ENCODE measurements around the gene GUCY2C. TPM values are rescaled to one million over a fixed set of nuclear protein-coding genes. Genes with fewer than 3 reads are reported as not detected.

Gene GUCY2C
- total and polyA plus RNA-seq, 2 donors (not counting 3 experiments of a cell fraction or from before 2014, with no cell fraction given), result not detected

GRCh38 chr12:14563046-14563445, 133.4 kb downstream of the GUCY2C start:
- CTCF ChIA-PET, result interaction anchor here (0.7 kb wide), 1 partner anchor 109 kb away, joined by 3 read pairs; no protein-coding TSS in a partner anchor

More at GRCh38 chr12:14563046-14563445, 133.4 kb downstream of the GUCY2C start:
- intact Hi-C loops (cut with micrococcal nuclease), result no loop called here
- TF ChIP-seq, protein P1, sequence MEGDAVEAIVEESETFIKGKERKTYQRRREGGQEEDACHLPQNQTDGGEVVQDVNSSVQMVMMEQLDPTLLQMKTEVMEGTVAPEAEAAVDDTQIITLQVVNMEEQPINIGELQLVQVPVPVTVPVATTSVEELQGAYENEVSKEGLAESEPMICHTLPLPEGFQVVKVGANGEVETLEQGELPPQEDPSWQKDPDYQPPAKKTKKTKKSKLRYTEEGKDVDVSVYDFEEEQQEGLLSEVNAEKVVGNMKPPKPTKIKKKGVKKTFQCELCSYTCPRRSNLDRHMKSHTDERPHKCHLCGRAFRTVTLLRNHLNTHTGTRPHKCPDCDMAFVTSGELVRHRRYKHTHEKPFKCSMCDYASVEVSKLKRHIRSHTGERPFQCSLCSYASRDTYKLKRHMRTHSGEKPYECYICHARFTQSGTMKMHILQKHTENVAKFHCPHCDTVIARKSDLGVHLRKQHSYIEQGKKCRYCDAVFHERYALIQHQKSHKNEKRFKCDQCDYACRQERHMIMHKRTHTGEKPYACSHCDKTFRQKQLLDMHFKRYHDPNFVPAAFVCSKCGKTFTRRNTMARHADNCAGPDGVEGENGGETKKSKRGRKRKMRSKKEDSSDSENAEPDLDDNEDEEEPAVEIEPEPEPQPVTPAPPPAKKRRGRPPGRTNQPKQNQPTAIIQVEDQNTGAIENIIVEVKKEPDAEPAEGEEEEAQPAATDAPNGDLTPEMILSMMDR (IDR thresholded peaks at IDR 0.05; ENCODE audit: extremely low read depth in 1 of 2, insufficient read depth in 1 of 2, low read depth in 1 of 2, low read length in 2 of 2), result no peak
- TF ChIP-seq EZH2 (IDR thresholded peaks at IDR 0.05; ENCODE audit: borderline replicate concordance, low read depth, low read length, severe bottlenecking) (no peak), JUN (IDR thresholded peaks at IDR 0.05; ENCODE audit: borderline replicate concordance, insufficient read depth, insufficient read length, low read depth) (no peak), MAX (IDR thresholded peaks at IDR 0.05; ENCODE audit: insufficient read depth, insufficient read length) (no peak), GATA2 (IDR thresholded peaks at IDR 0.05; ENCODE audit: insufficient read depth, insufficient read length, low read depth, low read length) (no peak), FOS (IDR thresholded peaks at IDR 0.05; ENCODE audit: borderline replicate concordance, insufficient read depth, low read length) (no peak), POLR2A (IDR thresholded peaks at IDR 0.05; ENCODE audit: low read depth, low read length) (no peak), MYC (IDR thresholded peaks at IDR 0.05; ENCODE audit: low read depth, low read length) (no peak), POLR2AphosphoS5 (IDR thresholded peaks at IDR 0.05; ENCODE audit: insufficient read depth, low read depth, low read length) (no peak)
- H3K4me2 ChIP-seq (ENCODE audit: insufficient read depth, low read length), result no peak overlapping the region
- POLR2A ChIA-PET, result no interaction called here
- no peak overlapping the region for H3K27ac ChIP-seq (ENCODE audit: insufficient read depth, low read depth, low read length)
- no peaks in the 10 kb centered on the region for H3K4me1 ChIP-seq (ENCODE audit: control insufficient read depth, extremely low read depth, insufficient read depth, low read length)
- H3K79me2 ChIP-seq (ENCODE audit: control insufficient read depth, insufficient read depth, low read length), result no peaks in the 10 kb centered on the region
- H3K9me1 ChIP-seq (replicated peaks; ENCODE audit: control insufficient read depth, extremely low read depth, insufficient read depth, low read length), result no peaks in the 10 kb centered on the region
- H4K20me1 ChIP-seq (replicated peaks; ENCODE audit: control insufficient read depth, extremely low read depth, insufficient read depth, low read length), result no peaks in the 10 kb centered on the region
- BruUV-seq (replicated peaks), result no TSS peak
- no peak overlapping the region for H2AFZ ChIP-seq (ENCODE audit: low read depth, low read length)
- H3K4me3 ChIP-seq (replicated peaks in 1 of 3; ENCODE audit: insufficient read depth in 1 of 3, low read depth in 1 of 3, low read length in 3 of 3), result no peak overlapping the region
- DNase-seq (ENCODE audit: low read depth, low spot score) (no peak), FAIRE-seq (no peak)
- dilution Hi-C loops (cut with MboI; ENCODE audit: extremely low pct_ligation_motif_present, low sequenced_read_pairs), result no loop called here
- H3K9me3 ChIP-seq (replicated peaks; ENCODE audit: control insufficient read depth, insufficient read depth, low read length), result no peaks in the 10 kb centered on the region
- peaks cover 3 to 7% of the 10 kb centered on the region in 2 experiments for H3K27me3 ChIP-seq (ENCODE audit: control insufficient read depth in 2 of 2, insufficient read depth in 2 of 2, low read length in 2 of 2)
- no peaks in the 10 kb centered on the region for H3K36me3 ChIP-seq (ENCODE audit: control insufficient read depth in 2 of 2, extremely low read depth in 1 of 2, insufficient read depth in 2 of 2, low read length in 2 of 2)
- H3K9ac ChIP-seq (replicated peaks; ENCODE audit: extremely low read depth, insufficient read depth, low read length), result no peak overlapping the region

Other genes with a start within 250 kb of the GUCY2C start
- gene PLBD1, start 128.7 kb downstream of the GUCY2C start, total RNA-seq, result 0.14 TPM in 1 of 2 replicates, not detected in the other
- gene PLBD1, start 128.7 kb downstream of the GUCY2C start, polyA plus RNA-seq, result 0.04 and 0.10 TPM in 2 replicates
- 70.5 and 77.1 TPM in 2 replicates for gene WBP11, start 106.9 kb upstream of the GUCY2C start, total RNA-seq
- 10.6 and 11.4 TPM in 2 replicates for gene WBP11, start 106.9 kb upstream of the GUCY2C start, polyA plus RNA-seq
- gene C12orf60, start 107.1 kb upstream of the GUCY2C start, total RNA-seq, result 1.1 and 1.3 TPM in 2 replicates
- 0.52 and 0.57 TPM in 2 replicates for gene C12orf60, start 107.1 kb upstream of the GUCY2C start, polyA plus RNA-seq
- 0.25 and 0.35 TPM in 2 replicates for gene SMCO3, start 117.6 kb upstream of the GUCY2C start, total RNA-seq
- gene SMCO3, start 117.6 kb upstream of the GUCY2C start, polyA plus RNA-seq, result 0.33 and 0.37 TPM in 2 replicates
- 7.8 and 12.5 TPM in 2 replicates for gene ART4, start 146.9 kb upstream of the GUCY2C start, total RNA-seq
- gene ART4, start 146.9 kb upstream of the GUCY2C start, polyA plus RNA-seq, result 54.7 and 59.6 TPM in 2 replicates
- 284 and 398 TPM in 2 replicates for gene MGP, start 189.3 kb upstream of the GUCY2C start, total RNA-seq
- gene MGP, start 189.3 kb upstream of the GUCY2C start, polyA plus RNA-seq, result 479 and 538 TPM in 2 replicates
- gene ERP27, start 241.9 kb upstream of the GUCY2C start, total RNA-seq, result 0.88 and 1.4 TPM in 2 replicates
- 0.67 and 0.70 TPM in 2 replicates for gene ERP27, start 241.9 kb upstream of the GUCY2C start, polyA plus RNA-seq

Measured in endothelial cell of umbilical vein (primary cell).